ENCODE results near the gene CATSPERZ. TPM values are rescaled to one million over a fixed set of nuclear protein-coding genes. Genes with fewer than 3 reads are reported as not detected.

Gene CATSPERZ
- total and polyA plus RNA-seq, 2 of the 13 experiments (the other 11 are each of a cell fraction or from before 2014, with no cell fraction given) = 0.22 to 0.48 TPM

GRCh38 chr11:64317325-64317960, 17.3 kb downstream of the CATSPERZ start, which contains the start of gene TRMT112 (continued):
- TF ChIP-seq THAP11 (CRISPR knock-in tag; IDR thresholded peaks at IDR 0.05) (peak; percentile 93), ZBTB20 (CRISPR knock-in tag; IDR thresholded peaks at IDR 0.05; ENCODE audit: borderline replicate concordance, low read depth) (no peak), EP300 (IDR thresholded peaks at IDR 0.05; ENCODE audit: low read depth in 2 of 2, low read length in 2 of 2) (0 out of 4 replicates have a peak, but pooled peaks have one; percentile 5 to 15), EP300 (CRISPR knock-in tag; IDR thresholded peaks at IDR 0.05; ENCODE audit: borderline replicate concordance) (no peak), ZBTB33 (CRISPR knock-in tag; IDR thresholded peaks at IDR 0.05) (no peak), ZNF747 (CRISPR knock-in tag; IDR thresholded peaks at IDR 0.05; ENCODE audit: borderline replicate concordance) (peak; percentile 72; the same call in 1 of the 2 replicates), ATF4 (CRISPR knock-in tag; IDR thresholded peaks at IDR 0.05) (no peak), GFI1 (CRISPR knock-in tag; IDR thresholded peaks at IDR 0.05; ENCODE audit: borderline replicate concordance) (no peak), ZNF496 (CRISPR knock-in tag; IDR thresholded peaks at IDR 0.05; ENCODE audit: insufficient replicate concordance) (no peak), ELF1 (CRISPR knock-in tag; IDR thresholded peaks at IDR 0.05) (peak; percentile 93), RFX1 (IDR thresholded peaks at IDR 0.05) (no peak), ZFP36 (IDR thresholded peaks at IDR 0.05; ENCODE audit: borderline replicate concordance, low read depth, low read length, partially characterized antibody) (no peak), POLR2G (IDR thresholded peaks at IDR 0.05; ENCODE audit: low read depth, low read length) (peak; percentile 89), DR1 (CRISPR knock-in tag; IDR thresholded peaks at IDR 0.05) (peak; percentile 46; the same call in 1 of the 2 replicates), SMC3 (IDR thresholded peaks at IDR 0.05; ENCODE audit: low read length) (no peak), ZNF275 (CRISPR knock-in tag; IDR thresholded peaks at IDR 0.05; ENCODE audit: borderline replicate concordance) (peak; percentile 56; the same call in 1 of the 2 replicates), TBX2 (CRISPR knock-in tag; IDR thresholded peaks at IDR 0.05; ENCODE audit: borderline replicate concordance) (peak; percentile 51), ZEB1 (IDR thresholded peaks at IDR 0.05; ENCODE audit: insufficient replicate concordance, low read depth) (no peak), ZNF33B (CRISPR knock-in tag; IDR thresholded peaks at IDR 0.05) (no peak), HHEX (CRISPR knock-in tag; IDR thresholded peaks at IDR 0.05) (no peak), ZNF782 (CRISPR knock-in tag; IDR thresholded peaks at IDR 0.05; ENCODE audit: borderline replicate concordance) (no peak)
- TF ChIP-seq, protein P1, sequence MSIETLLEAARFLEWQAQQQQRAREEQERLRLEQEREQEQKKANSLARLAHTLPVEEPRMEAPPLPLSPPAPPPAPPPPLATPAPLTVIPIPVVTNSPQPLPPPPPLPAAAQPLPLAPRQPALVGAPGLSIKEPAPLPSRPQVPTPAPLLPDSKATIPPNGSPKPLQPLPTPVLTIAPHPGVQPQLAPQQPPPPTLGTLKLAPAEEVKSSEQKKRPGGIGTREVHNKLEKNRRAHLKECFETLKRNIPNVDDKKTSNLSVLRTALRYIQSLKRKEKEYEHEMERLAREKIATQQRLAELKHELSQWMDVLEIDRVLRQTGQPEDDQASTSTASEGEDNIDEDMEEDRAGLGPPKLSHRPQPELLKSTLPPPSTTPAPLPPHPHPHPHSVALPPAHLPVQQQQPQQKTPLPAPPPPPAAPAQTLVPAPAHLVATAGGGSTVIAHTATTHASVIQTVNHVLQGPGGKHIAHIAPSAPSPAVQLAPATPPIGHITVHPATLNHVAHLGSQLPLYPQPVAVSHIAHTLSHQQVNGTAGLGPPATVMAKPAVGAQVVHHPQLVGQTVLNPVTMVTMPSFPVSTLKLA (IDR thresholded peaks at IDR 0.05) = peak; percentile 64
- TF ChIP-seq, protein P2, sequence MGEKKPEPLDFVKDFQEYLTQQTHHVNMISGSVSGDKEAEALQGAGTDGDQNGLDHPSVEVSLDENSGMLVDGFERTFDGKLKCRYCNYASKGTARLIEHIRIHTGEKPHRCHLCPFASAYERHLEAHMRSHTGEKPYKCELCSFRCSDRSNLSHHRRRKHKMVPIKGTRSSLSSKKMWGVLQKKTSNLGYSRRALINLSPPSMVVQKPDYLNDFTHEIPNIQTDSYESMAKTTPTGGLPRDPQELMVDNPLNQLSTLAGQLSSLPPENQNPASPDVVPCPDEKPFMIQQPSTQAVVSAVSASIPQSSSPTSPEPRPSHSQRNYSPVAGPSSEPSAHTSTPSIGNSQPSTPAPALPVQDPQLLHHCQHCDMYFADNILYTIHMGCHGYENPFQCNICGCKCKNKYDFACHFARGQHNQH (CRISPR knock-in tag; IDR thresholded peaks at IDR 0.05) = no peak; the same call in 1 of the 2 replicates

Measured in HepG2 (cell line).